Activated CD4-positive, alpha-beta T cell treated with anti-CD3 and anti-CD28 coated beads, Interleukin-2, Interleukin-4, amounts not matched to agents 100 ng/mL and 50 ng/mL, durations not matched to agents 16 hours and 8 hours (primary cell): ENCODE data around the gene DCTN2.
A peak's percentile ranks its signal among the peaks of the same experiment; 100 is the strongest.

ENCODE experiments used
- DNase-seq: peaks from one replicate; pipeline ENCODE4 v3.0.0-alpha.2; 2020; ENCODE audit warnings: low spot score

The DCTN2 gene

GRCh38 chr12:57549909-57550640 lies 3.1 kb upstream of the DCTN2 start, which contains the start of gene KIF5A:
KIF5A (plus strand) TSS chr12:57550044; CDS start chr12:57550272, 228 bp downstream.
- DNase-seq: peak; percentile 39

GRCh38 chr12:57549203-57549908 lies 2.4 kb upstream of the DCTN2 start:
- DNase-seq: no peak

- DNase-seq: no peak
These were observed 1.5 kb upstream of the DCTN2 start for GRCh38 chr12:57548488-57548887.

- no peak for DNase-seq
These were observed 972 bp upstream of the DCTN2 start for GRCh38 chr12:57548013-57548315.

- no peak for DNase-seq
These were observed 458 bp upstream of the DCTN2 start for GRCh38 chr12:57547288-57548012.

GRCh38 chr12:57545809-57546437 lies 1.1 kb downstream of the DCTN2 start:
- no peak for DNase-seq

GRCh38 chr12:57543581-57543980 lies 3.4 kb downstream of the DCTN2 start:
- DNase-seq: no peak

- DNase-seq: no peak
These were observed 5.3 kb downstream of the DCTN2 start for GRCh38 chr12:57541717-57542116.

- no peak for DNase-seq
These were observed 6.0 kb downstream of the DCTN2 start for GRCh38 chr12:57541001-57541400.

GRCh38 chr12:57539134-57539768 lies 7.7 kb downstream of the DCTN2 start:
- no peak for DNase-seq

- no peak for DNase-seq
These were observed 10.4 kb downstream of the DCTN2 start for GRCh38 chr12:57536597-57536942.

- DNase-seq: no peak
These were observed 11.0 kb downstream of the DCTN2 start for GRCh38 chr12:57535764-57536596.

GRCh38 chr12:57534991-57535543 lies 11.9 kb downstream of the DCTN2 start:
- DNase-seq: no peak

- no peak for DNase-seq
These were observed 12.7 kb downstream of the DCTN2 start for GRCh38 chr12:57534250-57534649.

- no peak for DNase-seq
These were observed 13.9 kb downstream of the DCTN2 start for GRCh38 chr12:57533108-57533507.

- no peak for DNase-seq
These were observed 15.2 kb downstream of the DCTN2 start for GRCh38 chr12:57531836-57532235.

- no peak for DNase-seq
These were observed 16.4 kb downstream of the DCTN2 start for GRCh38 chr12:57530396-57531142.

- no peak for DNase-seq
These were observed 17.2 kb downstream of the DCTN2 start for GRCh38 chr12:57529831-57530230.

GRCh38 chr12:57528831-57529555 lies 18.0 kb downstream of the DCTN2 start:
- no peak for DNase-seq

- DNase-seq: no peak
These were observed 18.8 kb downstream of the DCTN2 start for GRCh38 chr12:57528176-57528575.
